GM12878 (cell line): ENCODE results near the gene STK11. TPM values are rescaled to one million over a fixed set of nuclear protein-coding genes. Genes with fewer than 3 reads are reported as not detected.

ENCODE experiments used
- ASH2L ChIP-seq: fragments of 300-600, 200-600 bp; sonication (generic); IDR thresholded peaks from 2 replicates; pipeline ENCODE4 v1.6.1; 2017; ENCODE audit warnings: low read depth, mild to moderate bottlenecking, borderline replicate concordance
- CHD2 ChIP-seq: IDR thresholded peaks from 2 replicates; pipeline ENCODE4 v1.6.1; 2011; ENCODE audit warnings: low read depth, low read length, improper control_type of control experiment, borderline replicate concordance
- CHD4 ChIP-seq: fragments of 200-600 bp; sonication (generic); IDR thresholded peaks from 2 replicates; pipeline ENCODE4 v1.6.1; 2016; ENCODE audit warnings: mild to moderate bottlenecking
- HCFC1 ChIP-seq: fragments of 150-350 bp; IDR thresholded peaks from 2 replicates; pipeline ENCODE4 v1.6.1; 2014; ENCODE audit warnings: low read length
- KDM1A ChIP-seq: fragments of 200-600 bp; sonication (generic); IDR thresholded peaks from 2 replicates; pipeline ENCODE4 v1.6.1; 2016; ENCODE audit warnings: borderline replicate concordance
- MYC ChIP-seq: IDR thresholded peaks from 2 replicates; pipeline ENCODE4 v1.6.1; 2011; ENCODE audit warnings: mild to moderate bottlenecking, low read length, moderate library complexity, inconsistent platforms; ENCODE audit not compliant: insufficient read depth, insufficient replicate concordance, insufficient read length, severe bottlenecking
- NBN ChIP-seq: fragments of 450-650 bp; IDR thresholded peaks from 2 replicates; pipeline ENCODE4 v1.6.1; 2016
- NFXL1 ChIP-seq: fragments of 450-650 bp; IDR thresholded peaks from 2 replicates; pipeline ENCODE4 v1.6.1; 2017; ENCODE audit warnings: antibody characterized with exemption, mild to moderate bottlenecking, borderline replicate concordance
- SIX5 ChIP-seq: IDR thresholded peaks from 2 replicates; pipeline ENCODE4 v1.6.1; 2011; ENCODE audit warnings: mild to moderate bottlenecking, low read depth, low read length, moderate library complexity; ENCODE audit not compliant: severe bottlenecking
- SPI1 ChIP-seq: IDR thresholded peaks from 2 replicates; pipeline ENCODE4 v1.6.1; 2011; ENCODE audit warnings: low read depth, mild to moderate bottlenecking, low read length, moderate library complexity, borderline replicate concordance; ENCODE audit not compliant: insufficient read depth
- STAT1 ChIP-seq: fragments of 450-650 bp; conservative IDR thresholded peaks from 2 replicates; pipeline ENCODE4 v1.6.1; 2014; ENCODE audit warnings: antibody characterized with exemption, mild to moderate bottlenecking
- STAT3 ChIP-seq: IDR thresholded peaks from 2 replicates; pipeline ENCODE4 v1.6.1; 2011; ENCODE audit warnings: low read depth, low read length, improper control_type of control experiment
- ZNF384 ChIP-seq: IDR thresholded peaks from 2 replicates; pipeline ENCODE4 v1.6.1; 2012; ENCODE audit warnings: low read depth, mild to moderate bottlenecking, low read length, improper control_type of control experiment, borderline replicate concordance
- polyA plus RNA-seq, 11 experiments: library from polyadenylated mRNA; depleted of rRNA in 4 of 11; unstranded in 6 of 11; stranded (reverse) in 5 of 11; fragments of >200 nt; fragmentation: Nextera tagmentation in 4 of 11; fragmentation: Illumina TruSeq in 1 of 11; extraction: Ambion mirVana in 4 of 11; extraction: Trizol in 1 of 11; gene quantifications; 1 replicate in 1 of 11; 2 replicates in 10 of 11; pipeline versions ENCODE4 v1.2.1 to v1.2.3, GENCODE V29; 2011 to 2016; ENCODE audit warnings: inconsistent platforms in 2 of 11, missing spikeins in 2 of 11, low read depth in 1 of 11
- total RNA-seq, 4 experiments: library from RNA; depleted of rRNA in 3 of 4; stranded (reverse); fragments of >200 nt in 3 of 4; fragmentation: Illumina TruSeq in 1 of 4; extraction: Trizol in 1 of 4; gene quantifications; 2 replicates each; pipeline versions ENCODE4 v1.2.1 to v1.2.3, GENCODE V29; 2013 to 2021
- TF ChIP-seq, protein P1 (sequence below): fragments of 450-650 bp; IDR thresholded peaks from 2 replicates; pipeline ENCODE4 v1.6.1; 2016; ENCODE audit warnings: mild to moderate bottlenecking
- TF ChIP-seq, protein P2 (sequence below): fragments of 450-650 bp; formaldehyde crosslinking; IDR thresholded peaks from 2 replicates; pipeline ENCODE4 v1.4.0; 2022; ENCODE audit warnings: mild to moderate bottlenecking, moderate library complexity
- TF ChIP-seq, protein P3 (sequence below): fragments of 450-650 bp; IDR thresholded peaks from 2 replicates; pipeline ENCODE4 v1.6.1; 2014; ENCODE audit warnings: mild to moderate bottlenecking
- TF ChIP-seq, protein P4 (sequence below): IDR thresholded peaks from 2 replicates; pipeline ENCODE4 v1.6.1; 2011; ENCODE audit warnings: mild to moderate bottlenecking, low read depth, low read length, moderate library complexity; ENCODE audit not compliant: insufficient replicate concordance
- TF ChIP-seq, protein P5 (sequence below): fragments of 450-650 bp; conservative IDR thresholded peaks from 2 replicates; pipeline ENCODE4 v1.6.1; 2017; ENCODE audit warnings: mild to moderate bottlenecking, moderate library complexity
- TF ChIP-seq, protein P6 (sequence below): fragments of 450-650 bp; IDR thresholded peaks from 2 replicates; pipeline ENCODE4 v1.6.1; 2017; ENCODE audit warnings: mild to moderate bottlenecking

STK11 gene
- total and polyA plus RNA-seq, 10 of the 15 experiments (the other 5 are each of a cell fraction or from before 2014, with no cell fraction given), result 0.33 to 71.0 (median 23.8) TPM

DNA sequence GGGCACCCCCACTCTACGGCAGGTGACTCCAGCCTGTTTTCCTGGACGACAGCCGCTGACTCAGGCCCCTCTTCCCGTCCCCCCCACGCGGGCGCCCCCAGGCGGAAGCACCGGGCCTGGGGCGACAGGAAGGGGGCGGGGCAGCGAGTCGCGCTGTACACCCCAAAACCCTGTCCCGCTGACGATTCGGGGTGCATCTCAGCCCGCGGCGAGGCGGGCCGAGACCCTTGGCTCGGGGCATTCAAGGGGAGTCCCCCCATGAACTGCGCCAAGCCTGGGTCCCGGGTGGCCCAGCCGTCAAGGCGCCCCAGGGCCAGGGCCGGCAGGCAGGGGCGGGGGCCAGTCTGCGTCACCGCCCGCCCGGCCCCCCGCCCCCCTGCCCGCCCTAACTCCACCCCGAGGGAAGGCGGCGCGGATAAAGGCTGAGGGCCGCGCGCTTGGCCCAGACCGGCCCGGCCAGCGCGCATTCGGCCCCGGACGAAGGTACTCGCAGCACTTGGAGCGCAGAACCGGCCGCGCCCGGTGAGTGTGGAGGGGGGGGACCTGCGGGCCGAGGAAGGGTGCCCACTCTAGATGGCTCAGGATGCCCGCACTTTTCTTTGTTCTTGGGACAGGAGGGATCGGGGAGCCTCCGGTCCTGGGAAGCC lies 42.7 kb downstream of the STK11 start, which contains the start of gene MIDN (continued):
- TF ChIP-seq, protein P1, sequence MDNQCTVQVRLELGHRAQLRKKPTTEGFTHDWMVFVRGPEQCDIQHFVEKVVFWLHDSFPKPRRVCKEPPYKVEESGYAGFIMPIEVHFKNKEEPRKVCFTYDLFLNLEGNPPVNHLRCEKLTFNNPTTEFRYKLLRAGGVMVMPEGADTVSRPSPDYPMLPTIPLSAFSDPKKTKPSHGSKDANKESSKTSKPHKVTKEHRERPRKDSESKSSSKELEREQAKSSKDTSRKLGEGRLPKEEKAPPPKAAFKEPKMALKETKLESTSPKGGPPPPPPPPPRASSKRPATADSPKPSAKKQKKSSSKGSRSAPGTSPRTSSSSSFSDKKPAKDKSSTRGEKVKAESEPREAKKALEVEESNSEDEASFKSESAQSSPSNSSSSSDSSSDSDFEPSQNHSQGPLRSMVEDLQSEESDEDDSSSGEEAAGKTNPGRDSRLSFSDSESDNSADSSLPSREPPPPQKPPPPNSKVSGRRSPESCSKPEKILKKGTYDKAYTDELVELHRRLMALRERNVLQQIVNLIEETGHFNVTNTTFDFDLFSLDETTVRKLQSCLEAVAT, result no peak
- TF ChIP-seq SIX5 (no peak), CHD2 (no peak), NBN (peak; percentile 66; the same call in 1 of the 2 replicates), KDM1A (no peak), HCFC1 (no peak), ZNF384 (no peak), ASH2L (no peak), NFXL1 (no peak), MYC (no peak), STAT3 (no peak), SPI1 (no peak), CHD4 (no peak), STAT1 (no peak)
- TF ChIP-seq, protein P2, sequence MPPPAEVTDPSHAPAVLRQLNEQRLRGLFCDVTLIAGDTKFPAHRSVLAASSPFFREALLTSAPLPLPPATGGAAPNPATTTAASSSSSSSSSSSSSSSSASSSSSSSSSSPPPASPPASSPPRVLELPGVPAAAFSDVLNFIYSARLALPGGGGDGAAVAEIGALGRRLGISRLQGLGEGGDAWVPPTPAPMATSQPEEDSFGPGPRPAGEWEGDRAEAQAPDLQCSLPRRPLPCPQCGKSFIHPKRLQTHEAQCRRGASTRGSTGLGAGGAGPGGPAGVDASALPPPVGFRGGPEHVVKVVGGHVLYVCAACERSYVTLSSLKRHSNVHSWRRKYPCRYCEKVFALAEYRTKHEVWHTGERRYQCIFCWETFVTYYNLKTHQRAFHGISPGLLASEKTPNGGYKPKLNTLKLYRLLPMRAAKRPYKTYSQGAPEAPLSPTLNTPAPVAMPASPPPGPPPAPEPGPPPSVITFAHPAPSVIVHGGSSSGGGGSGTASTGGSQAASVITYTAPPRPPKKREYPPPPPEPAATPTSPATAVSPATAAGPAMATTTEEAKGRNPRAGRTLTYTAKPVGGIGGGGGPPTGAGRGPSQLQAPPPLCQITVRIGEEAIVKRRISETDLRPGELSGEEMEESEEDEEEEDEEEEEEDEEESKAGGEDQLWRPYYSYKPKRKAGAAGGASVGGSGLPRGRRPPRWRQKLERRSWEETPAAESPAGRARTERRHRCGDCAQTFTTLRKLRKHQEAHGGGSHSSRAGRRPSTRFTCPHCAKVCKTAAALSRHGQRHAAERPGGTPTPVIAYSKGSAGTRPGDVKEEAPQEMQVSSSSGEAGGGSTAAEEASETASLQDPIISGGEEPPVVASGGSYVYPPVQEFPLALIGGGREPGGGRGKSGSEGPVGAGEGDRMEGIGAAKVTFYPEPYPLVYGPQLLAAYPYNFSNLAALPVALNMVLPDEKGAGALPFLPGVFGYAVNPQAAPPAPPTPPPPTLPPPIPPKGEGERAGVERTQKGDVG (CRISPR knock-in tag), result no peak
- TF ChIP-seq, protein P3, sequence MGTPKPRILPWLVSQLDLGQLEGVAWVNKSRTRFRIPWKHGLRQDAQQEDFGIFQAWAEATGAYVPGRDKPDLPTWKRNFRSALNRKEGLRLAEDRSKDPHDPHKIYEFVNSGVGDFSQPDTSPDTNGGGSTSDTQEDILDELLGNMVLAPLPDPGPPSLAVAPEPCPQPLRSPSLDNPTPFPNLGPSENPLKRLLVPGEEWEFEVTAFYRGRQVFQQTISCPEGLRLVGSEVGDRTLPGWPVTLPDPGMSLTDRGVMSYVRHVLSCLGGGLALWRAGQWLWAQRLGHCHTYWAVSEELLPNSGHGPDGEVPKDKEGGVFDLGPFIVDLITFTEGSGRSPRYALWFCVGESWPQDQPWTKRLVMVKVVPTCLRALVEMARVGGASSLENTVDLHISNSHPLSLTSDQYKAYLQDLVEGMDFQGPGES, result no peak
- TF ChIP-seq, protein P4, sequence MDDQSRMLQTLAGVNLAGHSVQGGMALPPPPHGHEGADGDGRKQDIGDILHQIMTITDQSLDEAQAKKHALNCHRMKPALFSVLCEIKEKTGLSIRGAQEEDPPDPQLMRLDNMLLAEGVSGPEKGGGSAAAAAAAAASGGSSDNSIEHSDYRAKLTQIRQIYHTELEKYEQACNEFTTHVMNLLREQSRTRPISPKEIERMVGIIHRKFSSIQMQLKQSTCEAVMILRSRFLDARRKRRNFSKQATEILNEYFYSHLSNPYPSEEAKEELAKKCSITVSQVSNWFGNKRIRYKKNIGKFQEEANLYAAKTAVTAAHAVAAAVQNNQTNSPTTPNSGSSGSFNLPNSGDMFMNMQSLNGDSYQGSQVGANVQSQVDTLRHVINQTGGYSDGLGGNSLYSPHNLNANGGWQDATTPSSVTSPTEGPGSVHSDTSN, result no peak
- TF ChIP-seq, protein P5, sequence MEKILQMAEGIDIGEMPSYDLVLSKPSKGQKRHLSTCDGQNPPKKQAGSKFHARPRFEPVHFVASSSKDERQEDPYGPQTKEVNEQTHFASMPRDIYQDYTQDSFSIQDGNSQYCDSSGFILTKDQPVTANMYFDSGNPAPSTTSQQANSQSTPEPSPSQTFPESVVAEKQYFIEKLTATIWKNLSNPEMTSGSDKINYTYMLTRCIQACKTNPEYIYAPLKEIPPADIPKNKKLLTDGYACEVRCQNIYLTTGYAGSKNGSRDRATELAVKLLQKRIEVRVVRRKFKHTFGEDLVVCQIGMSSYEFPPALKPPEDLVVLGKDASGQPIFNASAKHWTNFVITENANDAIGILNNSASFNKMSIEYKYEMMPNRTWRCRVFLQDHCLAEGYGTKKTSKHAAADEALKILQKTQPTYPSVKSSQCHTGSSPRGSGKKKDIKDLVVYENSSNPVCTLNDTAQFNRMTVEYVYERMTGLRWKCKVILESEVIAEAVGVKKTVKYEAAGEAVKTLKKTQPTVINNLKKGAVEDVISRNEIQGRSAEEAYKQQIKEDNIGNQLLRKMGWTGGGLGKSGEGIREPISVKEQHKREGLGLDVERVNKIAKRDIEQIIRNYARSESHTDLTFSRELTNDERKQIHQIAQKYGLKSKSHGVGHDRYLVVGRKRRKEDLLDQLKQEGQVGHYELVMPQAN, result no peak
- TF ChIP-seq, protein P6, sequence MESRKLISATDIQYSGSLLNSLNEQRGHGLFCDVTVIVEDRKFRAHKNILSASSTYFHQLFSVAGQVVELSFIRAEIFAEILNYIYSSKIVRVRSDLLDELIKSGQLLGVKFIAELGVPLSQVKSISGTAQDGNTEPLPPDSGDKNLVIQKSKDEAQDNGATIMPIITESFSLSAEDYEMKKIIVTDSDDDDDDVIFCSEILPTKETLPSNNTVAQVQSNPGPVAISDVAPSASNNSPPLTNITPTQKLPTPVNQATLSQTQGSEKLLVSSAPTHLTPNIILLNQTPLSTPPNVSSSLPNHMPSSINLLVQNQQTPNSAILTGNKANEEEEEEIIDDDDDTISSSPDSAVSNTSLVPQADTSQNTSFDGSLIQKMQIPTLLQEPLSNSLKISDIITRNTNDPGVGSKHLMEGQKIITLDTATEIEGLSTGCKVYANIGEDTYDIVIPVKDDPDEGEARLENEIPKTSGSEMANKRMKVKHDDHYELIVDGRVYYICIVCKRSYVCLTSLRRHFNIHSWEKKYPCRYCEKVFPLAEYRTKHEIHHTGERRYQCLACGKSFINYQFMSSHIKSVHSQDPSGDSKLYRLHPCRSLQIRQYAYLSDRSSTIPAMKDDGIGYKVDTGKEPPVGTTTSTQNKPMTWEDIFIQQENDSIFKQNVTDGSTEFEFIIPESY, result no peak
